Measurements from ENCODE around the gene NEK7. TPM values are rescaled to one million over a fixed set of nuclear protein-coding genes. Genes with fewer than 3 reads are reported as not detected.

NEK7 gene
- total RNA-seq, 1 donor from 2014 or later: 24.6 TPM

GRCh38 chr1:198147216-198147615 is 9.6 kb upstream of the NEK7 start:
- DNase-seq: no peak

- DNase-seq: no peak
These were observed 6.4 kb upstream of the NEK7 start for GRCh38 chr1:198150369-198150768.

GRCh38 chr1:198151688-198152087 is 5.1 kb upstream of the NEK7 start:
- DNase-seq: no peak

- no peak for DNase-seq
These were observed 3.7 kb upstream of the NEK7 start for GRCh38 chr1:198153103-198153502.

GRCh38 chr1:198153804-198154203 is 3.0 kb upstream of the NEK7 start:
- no peak for DNase-seq

GRCh38 chr1:198155253-198155652 is 1.5 kb upstream of the NEK7 start:
- no peak for DNase-seq

GRCh38 chr1:198156111-198156744 is 570 bp upstream of the NEK7 start:
- no peak for DNase-seq

GRCh38 chr1:198157241-198157846 is 546 bp downstream of the NEK7 start:
- DNase-seq: peak; percentile 88

- no peak for DNase-seq
These were observed 1.3 kb downstream of the NEK7 start for GRCh38 chr1:198157847-198158725.

- DNase-seq: peak; percentile 89
These were observed 2.2 kb downstream of the NEK7 start for GRCh38 chr1:198158735-198159589.

- DNase-seq: no peak
These were observed 3.4 kb downstream of the NEK7 start for GRCh38 chr1:198160222-198160621.

- no peak for DNase-seq
These were observed 4.3 kb downstream of the NEK7 start for GRCh38 chr1:198160946-198161614.

GRCh38 chr1:198161718-198162090 is 4.9 kb downstream of the NEK7 start:
- DNase-seq: no peak

- DNase-seq: no peak
These were observed 5.4 kb downstream of the NEK7 start for GRCh38 chr1:198162091-198162767.

- DNase-seq: no peak
These were observed 9.3 kb downstream of the NEK7 start for GRCh38 chr1:198165927-198166647.

- no peak for DNase-seq
These were observed 10.1 kb downstream of the NEK7 start for GRCh38 chr1:198166900-198167299.

GRCh38 chr1:198167436-198167934 is 10.7 kb downstream of the NEK7 start:
- no peak for DNase-seq

- no peak for DNase-seq
These were observed 11.4 kb downstream of the NEK7 start for GRCh38 chr1:198168227-198168626.

GRCh38 chr1:198169672-198170071 is 12.9 kb downstream of the NEK7 start:
- no peak for DNase-seq

Measured in occipital lobe (tissue), 2 donors.